ACC112 (cell line): ENCODE measurements around the gene TTC31.

Source experiments
- H2AFZ ChIP-seq: fragments of 200-600 bp; sonication (generic); one replicate; pipeline ENCODE4 v1.6.0; 2017; ENCODE audit warnings: antibody characterized with exemption, low read length; ENCODE audit not compliant: unreplicated experiment
- H3K27ac ChIP-seq: fragments of 200-600 bp; sonication (generic); 2 replicates; pipeline ENCODE4 v1.5.1; 2014; ENCODE audit warnings: low read depth, mild to moderate bottlenecking, antibody characterized with exemption, low read length, moderate library complexity
- H3K27me3 ChIP-seq: fragments of 200-600 bp; sonication (generic); 2 replicates; pipeline ENCODE4 v1.6.1; 2014; ENCODE audit warnings: mild to moderate bottlenecking, antibody characterized with exemption, low read length, moderate library complexity, mixed read lengths; ENCODE audit not compliant: insufficient read depth
- H3K36me3 ChIP-seq: fragments of 200-600 bp; sonication (generic); 2 replicates; pipeline ENCODE4 v1.6.1; 2016; ENCODE audit warnings: mild to moderate bottlenecking, antibody characterized with exemption, low read length, moderate library complexity, mixed read lengths; ENCODE audit not compliant: insufficient read depth
- H3K4me1 ChIP-seq: fragments of 200-600 bp; sonication (generic); one replicate; pipeline ENCODE4 v1.6.1; 2016; ENCODE audit warnings: low read length, mixed read lengths; ENCODE audit not compliant: insufficient read depth, unreplicated experiment, control insufficient read depth
- H3K4me3 ChIP-seq: fragments of 200-600 bp; sonication (generic); 2 replicates; pipeline ENCODE4 v1.5.1; 2014; ENCODE audit warnings: mild to moderate bottlenecking, low read depth, low read length
- H3K79me2 ChIP-seq: fragments of 200-600 bp; sonication (generic); one replicate; pipeline ENCODE4 v1.6.0; 2016; ENCODE audit warnings: low read length; ENCODE audit not compliant: control insufficient read depth, unreplicated experiment, insufficient read depth

TTC31 gene

GRCh38 chr2:74507926-74508520, 25.1 kb downstream of the TTC31 start:
- peaks cover 34% of the 10 kb centered on the region for H3K4me1 ChIP-seq
- H3K36me3 ChIP-seq, result no peaks in the 10 kb centered on the region
- peak overlapping the region; percentile 84 for H3K4me3 ChIP-seq
- H3K79me2 ChIP-seq, result peaks cover 29% of the 10 kb centered on the region
- peak overlapping the region; percentile 97 for H3K27ac ChIP-seq
- H2AFZ ChIP-seq, result peak overlapping the region; percentile 84
- H3K27me3 ChIP-seq, result peaks cover 14% of the 10 kb centered on the region

GRCh38 chr2:74510272-74510671, 27.4 kb downstream of the TTC31 start:
- H3K4me3 ChIP-seq, result no peak overlapping the region
- H3K36me3 ChIP-seq, result no peaks in the 10 kb centered on the region
- peaks cover 19% of the 10 kb centered on the region for H3K4me1 ChIP-seq
- peaks cover 8% of the 10 kb centered on the region for H3K79me2 ChIP-seq
- H3K27ac ChIP-seq, result no peak overlapping the region
- no peak overlapping the region for H2AFZ ChIP-seq
- H3K27me3 ChIP-seq, result peaks cover 37% of the 10 kb centered on the region

GRCh38 chr2:74511104-74511989, 28.5 kb downstream of the TTC31 start:
- Histone ChIP-seq H3K4me3 (no peak overlapping the region), H3K4me1 (peaks cover 11% of the 10 kb centered on the region), H3K36me3 (no peaks in the 10 kb centered on the region), H3K79me2 (no peaks in the 10 kb centered on the region), H3K27me3 (peaks cover 47% of the 10 kb centered on the region), H3K27ac (no peak overlapping the region), H2AFZ (no peak overlapping the region)

- no peak overlapping the region for H2AFZ ChIP-seq
- H3K27ac ChIP-seq, result no peak overlapping the region
- H3K4me3 ChIP-seq, result no peak overlapping the region
- no peaks in the 10 kb centered on the region for H3K36me3 ChIP-seq
- H3K4me1 ChIP-seq, result peaks cover 6% of the 10 kb centered on the region
- no peaks in the 10 kb centered on the region for H3K79me2 ChIP-seq
- H3K27me3 ChIP-seq, result peaks cover 63% of the 10 kb centered on the region
Observed at GRCh38 chr2:74512744-74513604, 30.1 kb downstream of the TTC31 start.

GRCh38 chr2:74513605-74514367, 30.9 kb downstream of the TTC31 start:
- no peak overlapping the region for H3K27ac ChIP-seq

GRCh38 chr2:74514368-74515270, 31.7 kb downstream of the TTC31 start, which contains the start of gene TLX2:
Gene TLX2, plus strand, starts transcription at chr2:74514450. Its CDS starts 357 bp downstream, at chr2:74514807.
- Histone ChIP-seq H2AFZ (no peak within 1 kb of the TSS), H3K79me2 (no peaks in the 10 kb centered on the region), H3K4me1 (peaks cover 6% of the 10 kb centered on the region), H3K4me3 (peak within 1 kb of the TSS; percentile 59), H3K27ac (no peak within 1 kb of the TSS), H3K36me3 (no peaks in the 10 kb centered on the region), H3K27me3 (peaks cover 79% of the 10 kb centered on the region)

More at GRCh38 chr2:74513605-74514367, 30.9 kb downstream of the TTC31 start:
- H3K4me3 ChIP-seq, result peak overlapping the region; percentile 59
- H3K4me1 ChIP-seq, result peaks cover 6% of the 10 kb centered on the region
- H3K27me3 ChIP-seq, result peaks cover 71% of the 10 kb centered on the region
- no peaks in the 10 kb centered on the region for H3K36me3 ChIP-seq
- H2AFZ ChIP-seq, result no peak overlapping the region
- H3K79me2 ChIP-seq, result no peaks in the 10 kb centered on the region

GRCh38 chr2:74515271-74515980, 32.5 kb downstream of the TTC31 start:
- H3K36me3 ChIP-seq, result no peaks in the 10 kb centered on the region
- H3K4me3 ChIP-seq, result peak overlapping the region; percentile 62; the same call in 1 of the 2 replicates
- H2AFZ ChIP-seq, result no peak overlapping the region
- H3K27me3 ChIP-seq, result peaks cover 87% of the 10 kb centered on the region
- peaks cover 6% of the 10 kb centered on the region for H3K4me1 ChIP-seq
- H3K27ac ChIP-seq, result no peak overlapping the region
- H3K79me2 ChIP-seq, result no peaks in the 10 kb centered on the region

GRCh38 chr2:74515981-74516633, 33.2 kb downstream of the TTC31 start:
- Histone ChIP-seq H3K4me1 (peaks cover 5% of the 10 kb centered on the region), H3K27ac (no peak overlapping the region), H3K4me3 (peak overlapping the region; percentile 62; the same call in 1 of the 2 replicates), H3K27me3 (peaks cover 87% of the 10 kb centered on the region), H3K79me2 (no peaks in the 10 kb centered on the region), H2AFZ (no peak overlapping the region), H3K36me3 (no peaks in the 10 kb centered on the region)
